OCI-M2 (cell line): ENCODE measurements around the gene RNF126.
A peak's percentile ranks its signal among the peaks of the same experiment; 100 is the strongest.
"Not testable (repeated sequence)": the region's sequence is repeated elsewhere in the genome, so short reads cannot be mapped to it uniquely, and the experiment has no call there.

ENCODE experiments used
- DNase-seq: peaks from one replicate; lab custom pipeline; 2025; ENCODE audit not compliant: unreplicated experiment; lab: John Stamatoyannopoulos, UW

The RNF126 gene

GRCh38 chr19:662962-663681 lies at the start of gene RNF126:
Gene RNF126, minus strand, starts transcription at chr19:663214. Its CDS starts 93 bp downstream, at chr19:663121.
- peak; percentile 12 for DNase-seq

- no peak for DNase-seq
These were observed 48.2 kb upstream of the RNF126 start for GRCh38 chr19:711254-711653.

GRCh38 chr19:710767-711166 lies 47.8 kb upstream of the RNF126 start:
- no peak for DNase-seq

- DNase-seq = no peak
These were observed 47.1 kb upstream of the RNF126 start for GRCh38 chr19:709965-710571.

GRCh38 chr19:709196-709964 lies 46.4 kb upstream of the RNF126 start:
- DNase-seq = no peak

GRCh38 chr19:708154-709143 lies 45.4 kb upstream of the RNF126 start, which contains the start of gene PALM:
Gene PALM, plus strand, starts transcription at chr19:708935. Its CDS starts 212 bp downstream, at chr19:709147.
- DNase-seq = no peak

GRCh38 chr19:704447-704741 lies 41.4 kb upstream of the RNF126 start:
- DNase-seq = no peak

GRCh38 chr19:703651-704446 lies 40.8 kb upstream of the RNF126 start:
- no peak for DNase-seq

GRCh38 chr19:703329-703650 lies 40.3 kb upstream of the RNF126 start:
- DNase-seq = no peak

- DNase-seq = not testable (repeated sequence)
These were observed 39.8 kb upstream of the RNF126 start for GRCh38 chr19:702847-703246.

- not testable (repeated sequence) for DNase-seq
These were observed 36.9 kb upstream of the RNF126 start for GRCh38 chr19:699885-700284.

GRCh38 chr19:698529-698928 lies 35.5 kb upstream of the RNF126 start:
- DNase-seq = not testable (repeated sequence)

GRCh38 chr19:695352-695949 lies 32.4 kb upstream of the RNF126 start, which contains the start of gene PRSS57:
Gene PRSS57, minus strand, starts transcription at chr19:695452. Its CDS starts 22 bp downstream, at chr19:695430.
- no peak for DNase-seq

- DNase-seq = no peak
These were observed 31.7 kb upstream of the RNF126 start for GRCh38 chr19:694481-695351.

- DNase-seq = no peak
These were observed 27.2 kb upstream of the RNF126 start for GRCh38 chr19:690203-690602.

GRCh38 chr19:688992-689391 lies 26.0 kb upstream of the RNF126 start:
- DNase-seq = no peak

GRCh38 chr19:688214-688613 lies 25.2 kb upstream of the RNF126 start:
- DNase-seq = no peak

- DNase-seq = no peak
These were observed 24.7 kb upstream of the RNF126 start for GRCh38 chr19:687569-688166.
